Stimulated activated naive CD8-positive, alpha-beta T cell treated with anti-CD3 and anti-CD28 coated beads, Interleukin-15, Interleukin-2, amounts not matched to agents 100 ng/mL and 50 ng/mL, for 24 hours (primary cell): ENCODE data around the gene KCNJ6.

Experiments used
- H3K27ac Mint-ChIP-seq: one replicate; pipeline ENCODE4 v1.8.0; 2021; ENCODE audit warnings: mild to moderate bottlenecking, mixed read lengths
- H3K27me3 Mint-ChIP-seq: one replicate; pipeline ENCODE4 v1.8.0; 2021; ENCODE audit warnings: mixed read lengths
- H3K36me3 Mint-ChIP-seq: one replicate; pipeline ENCODE4 v1.8.0; 2021; ENCODE audit warnings: low read depth, mixed read lengths
- H3K4me1 Mint-ChIP-seq: one replicate; pipeline ENCODE4 v1.8.0; 2021; ENCODE audit warnings: low read depth, mixed read lengths
- H3K4me3 Mint-ChIP-seq: one replicate; pipeline ENCODE4 v1.8.0; 2021; ENCODE audit warnings: mild to moderate bottlenecking, mixed read lengths
- H3K9me3 Mint-ChIP-seq: one replicate; pipeline ENCODE4 v1.8.0; 2021; ENCODE audit warnings: mixed read lengths

KCNJ6 gene, protein sequence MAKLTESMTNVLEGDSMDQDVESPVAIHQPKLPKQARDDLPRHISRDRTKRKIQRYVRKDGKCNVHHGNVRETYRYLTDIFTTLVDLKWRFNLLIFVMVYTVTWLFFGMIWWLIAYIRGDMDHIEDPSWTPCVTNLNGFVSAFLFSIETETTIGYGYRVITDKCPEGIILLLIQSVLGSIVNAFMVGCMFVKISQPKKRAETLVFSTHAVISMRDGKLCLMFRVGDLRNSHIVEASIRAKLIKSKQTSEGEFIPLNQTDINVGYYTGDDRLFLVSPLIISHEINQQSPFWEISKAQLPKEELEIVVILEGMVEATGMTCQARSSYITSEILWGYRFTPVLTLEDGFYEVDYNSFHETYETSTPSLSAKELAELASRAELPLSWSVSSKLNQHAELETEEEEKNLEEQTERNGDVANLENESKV

DNA sequence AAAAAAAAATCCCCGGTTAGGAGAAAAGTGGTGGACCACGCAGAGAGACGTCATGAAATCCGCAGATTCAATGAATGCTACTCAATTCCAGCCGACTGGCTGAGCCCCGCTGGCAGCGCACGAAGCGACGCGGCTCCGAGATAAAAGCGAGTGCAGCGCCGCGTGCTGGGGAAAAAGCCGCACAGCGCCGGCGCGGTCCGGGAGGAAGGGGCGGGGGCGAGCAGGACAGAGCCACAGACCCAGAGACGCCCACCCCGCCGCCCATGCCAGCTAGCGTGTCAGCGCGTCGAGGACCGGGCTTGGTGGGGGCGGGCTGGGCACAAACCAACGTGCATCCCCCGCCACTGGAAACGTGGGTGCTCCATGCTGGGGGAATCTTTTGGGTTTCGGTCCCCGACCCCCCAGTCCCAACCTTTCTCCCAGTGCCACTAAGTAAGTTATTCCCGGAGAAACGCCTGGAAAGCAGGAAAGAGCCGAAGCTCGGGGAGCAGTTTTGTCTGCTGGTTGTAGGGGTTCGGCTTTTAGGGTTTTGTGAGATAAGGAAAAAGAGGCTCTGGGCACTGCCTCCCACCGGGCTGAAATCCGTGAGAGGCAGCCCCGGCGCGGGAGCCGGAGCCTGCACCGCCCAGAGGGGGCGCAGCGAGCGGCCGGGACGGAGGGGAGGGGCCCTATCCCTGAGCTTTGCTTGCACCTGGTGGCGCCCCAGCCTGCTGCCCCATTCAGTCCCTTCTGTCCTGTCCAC is at the start of gene KCNJ6:
Gene KCNJ6, minus strand, starts transcription at position 148 of the 742 bp plus-strand sequence. CDS start 75,775 bp downstream, outside the sequence.
- no peaks in the 10 kb centered on the region for H3K9me3 Mint-ChIP-seq
- H3K36me3 Mint-ChIP-seq: no peaks in the 10 kb centered on the region
- peaks cover 5% of the 10 kb centered on the region for H3K4me1 Mint-ChIP-seq
- H3K27ac Mint-ChIP-seq: no peak within 1 kb of the TSS
- H3K27me3 Mint-ChIP-seq: peaks cover 84% of the 10 kb centered on the region
- H3K4me3 Mint-ChIP-seq: peak within 1 kb of the TSS; percentile 9

DNA sequence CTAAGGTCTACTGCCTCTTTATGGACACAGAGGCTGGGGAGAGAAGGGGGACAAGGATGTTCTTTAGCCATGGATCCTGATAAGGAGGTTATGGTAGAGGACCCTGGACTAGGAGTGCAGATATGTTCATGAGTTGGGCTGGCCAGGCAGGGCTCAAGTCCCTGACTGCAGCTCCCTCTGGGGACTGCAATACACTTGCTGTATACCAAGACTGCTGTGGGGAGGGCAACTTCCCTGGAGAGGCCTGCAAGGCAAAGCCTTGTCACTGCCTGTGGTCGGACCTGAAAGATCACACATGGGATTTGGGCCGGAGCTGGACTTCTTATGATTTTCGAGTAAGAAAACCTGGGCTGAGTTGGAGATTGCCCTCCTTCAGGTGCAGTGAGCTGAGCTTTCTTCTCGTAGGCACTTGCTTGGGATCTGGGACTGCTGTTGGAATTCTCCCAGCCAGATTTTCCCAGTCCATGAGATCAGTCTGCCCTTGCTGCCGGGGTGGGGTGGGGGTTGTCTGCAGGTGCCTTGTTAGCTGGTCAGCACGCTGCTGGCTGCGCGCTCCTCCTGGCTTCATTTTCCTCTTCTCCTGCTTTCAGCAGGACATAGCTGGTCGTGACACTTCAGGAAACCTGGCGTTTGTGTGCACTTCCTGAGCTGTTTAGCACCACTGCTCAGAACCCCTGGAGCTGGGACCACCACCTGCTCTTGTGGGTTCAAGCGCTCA is 49.0 kb upstream of the KCNJ6 start:
- Mint-ChIP-seq H3K4me1 (no peaks in the 10 kb centered on the region), H3K9me3 (no peaks in the 10 kb centered on the region), H3K4me3 (no peak overlapping the region), H3K27ac (no peak overlapping the region), H3K36me3 (no peaks in the 10 kb centered on the region), H3K27me3 (peaks cover 7% of the 10 kb centered on the region)

DNA sequence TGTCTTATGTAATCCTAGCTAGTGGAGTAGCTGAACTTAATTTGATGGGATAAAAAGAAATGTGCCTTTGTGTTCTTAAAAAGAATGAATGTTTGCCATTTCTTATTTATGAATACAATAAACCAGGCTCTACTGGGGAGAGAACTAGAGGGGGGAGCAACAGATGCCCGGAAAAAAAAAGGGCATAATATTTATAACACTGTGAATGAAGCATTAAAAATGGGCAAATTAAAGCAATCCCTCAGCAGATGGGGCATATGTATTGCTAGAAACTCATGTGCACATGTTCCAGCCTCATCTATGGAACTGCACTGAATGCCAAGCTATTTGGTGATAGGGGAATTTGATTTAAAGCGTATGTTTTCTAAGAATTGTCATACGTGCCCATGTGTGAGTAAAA is 42.3 kb upstream of the KCNJ6 start:
- H3K9me3 Mint-ChIP-seq: no peaks in the 10 kb centered on the region
- no peak overlapping the region for H3K4me3 Mint-ChIP-seq
- peaks cover 26% of the 10 kb centered on the region for H3K27me3 Mint-ChIP-seq
- H3K4me1 Mint-ChIP-seq: no peaks in the 10 kb centered on the region
- H3K27ac Mint-ChIP-seq: no peak overlapping the region
- no peaks in the 10 kb centered on the region for H3K36me3 Mint-ChIP-seq

DNA sequence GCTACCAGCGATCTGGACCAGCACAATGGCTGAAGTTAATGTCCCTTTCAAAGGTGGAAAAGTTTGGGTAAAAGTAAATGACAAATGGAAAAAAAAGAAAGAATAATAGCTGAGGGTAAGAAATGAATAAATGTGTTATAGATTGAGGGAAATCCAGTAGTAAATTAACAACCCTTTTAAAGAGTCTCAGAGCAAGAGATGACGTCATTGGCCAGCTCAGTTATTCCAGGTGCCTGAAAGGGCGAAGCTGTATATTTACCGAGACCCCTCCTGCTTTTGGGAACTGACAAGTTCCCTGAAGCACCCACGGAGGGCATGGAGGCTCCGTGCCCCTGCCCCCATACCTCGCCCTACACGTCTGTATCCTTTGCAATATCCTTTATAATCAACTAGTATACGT is 40.5 kb upstream of the KCNJ6 start:
- Mint-ChIP-seq H3K36me3 (no peaks in the 10 kb centered on the region), H3K9me3 (no peaks in the 10 kb centered on the region), H3K27ac (no peak overlapping the region), H3K4me3 (no peak overlapping the region), H3K27me3 (peaks cover 23% of the 10 kb centered on the region), H3K4me1 (no peaks in the 10 kb centered on the region)

DNA sequence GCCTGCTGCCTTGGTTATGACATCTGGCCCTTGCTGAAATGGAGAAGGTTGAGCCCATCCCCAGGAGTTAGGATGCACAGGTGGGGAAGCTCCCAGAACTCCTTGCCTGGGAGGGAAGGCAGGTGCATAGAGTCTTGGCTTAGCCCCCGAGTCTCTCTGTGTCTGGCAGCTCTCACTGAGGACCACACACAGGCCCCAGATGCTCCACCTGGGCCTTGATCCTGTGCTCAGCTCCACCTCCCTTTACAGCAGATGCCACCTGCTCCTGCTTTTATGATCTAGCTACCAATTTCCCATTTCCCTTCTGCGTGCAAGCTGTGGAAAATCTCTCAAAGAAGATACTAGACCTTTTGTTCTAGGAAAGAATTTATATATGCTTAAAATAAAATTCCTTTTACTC is 28.8 kb upstream of the KCNJ6 start:
- no peaks in the 10 kb centered on the region for H3K27me3 Mint-ChIP-seq
- peaks cover 4% of the 10 kb centered on the region for H3K9me3 Mint-ChIP-seq
- no peaks in the 10 kb centered on the region for H3K36me3 Mint-ChIP-seq
- H3K4me1 Mint-ChIP-seq: no peaks in the 10 kb centered on the region
- H3K27ac Mint-ChIP-seq: no peak overlapping the region
- H3K4me3 Mint-ChIP-seq: no peak overlapping the region

DNA sequence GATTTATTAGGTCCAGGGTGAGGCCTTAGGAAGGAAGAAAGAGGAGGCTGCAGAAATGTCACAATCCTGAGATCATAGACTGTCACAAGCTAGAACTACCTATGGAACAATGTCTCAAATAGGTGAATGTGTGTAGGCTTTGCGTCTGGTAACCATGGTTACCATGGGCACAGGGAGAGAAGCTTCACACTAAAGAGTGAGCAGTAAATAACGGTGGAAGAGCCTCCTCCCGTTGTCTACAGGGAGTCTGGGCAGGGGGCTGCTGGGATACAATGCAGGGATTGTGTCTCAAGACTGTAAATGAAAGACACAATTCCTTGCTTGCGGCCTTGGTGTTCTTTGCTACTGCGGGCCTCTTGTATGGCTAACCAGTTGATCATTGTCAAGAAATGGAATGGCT is 28.2 kb upstream of the KCNJ6 start:
- Mint-ChIP-seq H3K4me3 (no peak overlapping the region), H3K9me3 (peaks cover 9% of the 10 kb centered on the region), H3K27ac (no peak overlapping the region), H3K27me3 (peaks cover 5% of the 10 kb centered on the region), H3K36me3 (no peaks in the 10 kb centered on the region), H3K4me1 (no peaks in the 10 kb centered on the region)

DNA sequence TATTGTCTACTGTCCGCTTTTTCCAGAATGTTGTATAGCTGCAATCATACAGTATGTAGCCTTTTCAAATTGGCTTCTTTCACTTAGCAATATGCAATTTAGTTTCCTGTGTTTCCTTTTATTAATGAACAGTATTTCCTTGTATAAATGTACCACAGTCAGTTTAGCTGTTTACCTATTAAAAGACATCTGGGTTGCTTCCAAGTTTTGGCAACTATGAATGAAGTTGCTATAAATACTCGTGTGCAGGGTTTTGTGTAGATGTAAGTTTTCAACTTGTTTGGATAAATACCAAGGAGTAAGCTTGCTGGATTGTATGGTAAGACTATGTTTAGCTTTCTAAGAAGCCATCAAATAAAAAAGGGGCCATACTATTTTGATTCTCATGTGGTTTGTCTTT is 24.4 kb upstream of the KCNJ6 start:
- Mint-ChIP-seq H3K27ac (no peak overlapping the region), H3K4me3 (no peak overlapping the region), H3K4me1 (no peaks in the 10 kb centered on the region), H3K36me3 (no peaks in the 10 kb centered on the region), H3K9me3 (peaks cover 12% of the 10 kb centered on the region), H3K27me3 (peaks cover 5% of the 10 kb centered on the region)

DNA sequence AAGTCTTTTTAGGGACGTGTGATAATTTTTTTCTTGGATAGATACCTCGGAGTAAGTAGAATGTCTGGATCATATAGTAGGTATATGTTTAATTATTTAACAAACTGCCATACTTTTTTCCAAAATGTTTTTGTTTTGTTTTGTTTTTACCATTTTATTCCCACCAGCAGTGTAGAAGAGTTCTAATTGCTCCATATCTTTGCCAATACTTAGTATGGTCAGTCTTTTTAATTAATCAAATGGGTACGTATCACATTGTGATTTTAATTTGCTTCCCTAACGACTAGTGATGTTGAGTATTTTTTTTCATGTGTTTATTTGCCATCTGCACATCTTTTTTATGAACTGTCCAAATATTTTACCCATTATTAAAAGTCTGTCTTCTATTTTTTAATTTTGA is 23.6 kb upstream of the KCNJ6 start:
- Mint-ChIP-seq H3K36me3 (no peaks in the 10 kb centered on the region), H3K27ac (no peak overlapping the region), H3K9me3 (peaks cover 12% of the 10 kb centered on the region), H3K27me3 (peaks cover 10% of the 10 kb centered on the region), H3K4me1 (no peaks in the 10 kb centered on the region), H3K4me3 (no peak overlapping the region)

DNA sequence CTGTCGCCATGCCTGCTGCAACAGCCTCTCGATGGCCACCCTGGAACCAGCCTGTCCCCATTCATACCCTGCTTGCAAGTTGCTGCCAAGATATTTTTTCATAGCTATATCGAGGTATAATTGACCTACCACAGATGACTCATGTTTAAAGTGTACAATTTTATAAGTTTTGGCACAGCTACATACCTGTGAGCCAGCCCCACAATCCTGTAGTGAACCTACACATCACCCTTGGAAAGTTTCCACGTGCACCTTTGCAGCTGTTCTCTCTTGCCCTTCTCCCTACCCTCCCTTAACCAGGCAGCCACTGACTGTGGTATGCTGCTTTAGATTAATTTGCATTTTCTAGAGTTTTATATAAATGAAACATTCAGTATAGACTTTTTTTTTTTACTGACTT is 23.0 kb upstream of the KCNJ6 start:
- Mint-ChIP-seq H3K9me3 (peaks cover 15% of the 10 kb centered on the region), H3K36me3 (no peaks in the 10 kb centered on the region), H3K4me1 (no peaks in the 10 kb centered on the region), H3K27me3 (peaks cover 10% of the 10 kb centered on the region), H3K4me3 (no peak overlapping the region), H3K27ac (no peak overlapping the region)

DNA sequence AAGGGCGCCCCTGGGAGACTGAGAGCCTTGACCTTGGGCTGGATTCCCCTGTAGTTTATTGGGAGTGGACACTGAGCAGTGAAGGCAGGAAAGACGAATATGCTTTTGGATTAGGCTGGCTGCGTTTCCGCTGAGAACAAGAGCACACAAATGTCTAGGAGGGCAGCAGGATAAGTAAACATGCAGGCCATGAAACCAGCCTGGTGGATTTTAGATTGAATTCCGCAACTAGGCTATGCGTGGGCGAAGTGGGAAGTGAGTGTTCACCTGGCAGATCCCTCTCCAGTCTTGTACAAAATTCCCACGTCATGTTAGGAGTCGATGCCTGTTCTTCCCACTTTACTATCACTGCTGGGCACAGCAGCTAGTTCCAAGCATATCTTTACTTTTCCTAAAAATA is 21.4 kb upstream of the KCNJ6 start:
- peaks cover 28% of the 10 kb centered on the region for H3K9me3 Mint-ChIP-seq
- no peaks in the 10 kb centered on the region for H3K36me3 Mint-ChIP-seq
- H3K27ac Mint-ChIP-seq: no peak overlapping the region
- H3K4me3 Mint-ChIP-seq: no peak overlapping the region
- peaks cover 13% of the 10 kb centered on the region for H3K27me3 Mint-ChIP-seq
- no peaks in the 10 kb centered on the region for H3K4me1 Mint-ChIP-seq

DNA sequence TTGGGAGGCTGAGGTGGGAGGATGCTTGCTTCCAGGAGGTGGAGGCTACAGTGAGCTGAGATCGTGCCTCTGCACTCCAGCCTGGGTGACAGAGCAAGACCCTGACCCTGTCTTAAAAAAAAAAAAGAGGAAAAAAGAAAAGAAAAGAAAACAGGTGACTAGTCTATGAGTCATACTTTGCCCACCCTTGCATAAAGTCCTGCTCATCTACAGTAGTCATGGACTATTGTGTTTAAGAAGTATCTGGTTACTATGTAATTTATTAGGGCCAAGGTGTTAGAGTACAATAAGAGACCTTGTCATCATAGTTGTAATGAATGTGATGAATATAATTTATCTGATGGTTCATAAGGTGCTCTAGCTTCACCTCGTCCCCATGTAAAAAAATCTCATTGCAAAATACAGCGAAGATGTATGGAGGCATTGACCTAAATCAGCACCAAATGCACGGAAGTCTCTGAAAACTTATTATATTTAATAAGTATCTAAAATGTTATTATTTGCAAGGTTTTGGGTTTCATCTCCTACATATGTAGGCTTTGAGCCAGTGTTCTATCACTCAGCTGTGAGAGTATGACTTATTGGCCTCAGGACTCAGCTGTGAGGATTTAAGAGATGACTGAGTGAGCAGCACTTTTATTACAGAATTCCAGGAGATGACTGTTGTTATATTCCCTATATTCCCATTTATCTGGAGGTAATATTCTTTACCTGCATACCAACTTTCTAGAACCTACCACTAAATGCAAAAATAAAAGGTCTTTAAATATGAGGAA is 19.9 kb upstream of the KCNJ6 start:
- H3K4me1 Mint-ChIP-seq: no peaks in the 10 kb centered on the region
- peaks cover 32% of the 10 kb centered on the region for H3K9me3 Mint-ChIP-seq
- H3K27me3 Mint-ChIP-seq: peaks cover 13% of the 10 kb centered on the region
- no peaks in the 10 kb centered on the region for H3K36me3 Mint-ChIP-seq
- H3K27ac Mint-ChIP-seq: no peak overlapping the region
- H3K4me3 Mint-ChIP-seq: no peak overlapping the region

DNA sequence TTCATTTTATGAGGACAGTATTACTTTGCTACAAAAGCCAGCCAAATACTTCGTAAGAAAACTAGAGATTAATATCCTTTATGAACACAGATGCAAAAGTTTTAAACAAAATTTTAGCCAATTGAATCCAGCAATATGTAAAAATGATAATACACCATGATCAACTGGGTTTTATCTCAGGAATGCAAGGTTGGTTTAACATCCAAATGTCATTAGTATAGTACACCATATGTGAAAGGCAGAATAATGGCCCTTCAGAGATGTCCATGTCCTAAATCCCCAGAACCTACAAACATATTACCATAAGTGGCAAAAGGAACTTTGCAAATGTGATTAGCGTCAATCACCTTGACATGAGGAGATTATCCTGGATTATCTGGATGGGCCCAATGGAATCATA is 16.7 kb upstream of the KCNJ6 start:
- Mint-ChIP-seq H3K27me3 (peaks cover 14% of the 10 kb centered on the region), H3K4me3 (no peak overlapping the region), H3K9me3 (peaks cover 20% of the 10 kb centered on the region), H3K27ac (no peak overlapping the region), H3K4me1 (no peaks in the 10 kb centered on the region), H3K36me3 (no peaks in the 10 kb centered on the region)

DNA sequence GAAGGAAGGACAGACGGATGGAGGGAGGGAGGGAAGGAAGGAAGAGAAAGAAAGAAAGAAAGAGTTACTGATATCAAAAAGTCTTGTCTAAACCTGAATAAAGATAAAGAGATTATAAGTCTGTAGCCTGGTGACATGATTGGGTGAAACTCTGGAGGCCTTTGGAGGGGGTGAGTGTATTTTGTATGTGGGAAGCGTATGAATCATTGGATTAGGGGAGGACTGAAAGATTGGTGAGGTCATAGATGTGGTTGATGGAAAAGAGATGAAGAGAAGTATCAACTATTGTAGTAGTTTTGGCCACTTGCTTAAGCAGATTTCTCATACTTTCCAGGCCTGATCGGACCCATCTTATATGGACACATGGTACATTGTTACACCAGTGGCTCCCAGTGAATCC is 11.5 kb upstream of the KCNJ6 start:
- Mint-ChIP-seq H3K36me3 (no peaks in the 10 kb centered on the region), H3K27ac (no peak overlapping the region), H3K27me3 (peaks cover 29% of the 10 kb centered on the region), H3K4me1 (no peaks in the 10 kb centered on the region), H3K9me3 (peaks cover 8% of the 10 kb centered on the region), H3K4me3 (no peak overlapping the region)

DNA sequence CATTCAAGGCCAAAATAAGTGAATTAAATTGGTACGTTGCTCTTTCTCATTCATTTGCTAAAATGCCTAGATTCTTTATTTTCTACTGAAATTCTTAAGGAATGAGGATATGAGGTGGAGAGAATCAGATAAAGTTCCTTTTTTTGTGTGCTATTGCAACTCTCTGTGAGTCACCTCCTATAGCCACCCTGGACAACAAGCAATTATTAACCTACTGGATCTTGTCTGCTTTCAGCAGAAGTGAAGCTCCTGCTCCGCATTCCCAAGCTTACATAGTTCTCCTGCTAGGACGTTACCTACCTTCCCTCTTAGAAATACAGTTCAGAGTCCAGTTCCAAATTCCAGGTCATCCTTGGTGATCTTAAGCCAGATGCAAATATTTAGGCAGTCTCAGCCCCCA is 4.8 kb upstream of the KCNJ6 start:
- Mint-ChIP-seq H3K4me1 (no peaks in the 10 kb centered on the region), H3K4me3 (no peak overlapping the region), H3K36me3 (no peaks in the 10 kb centered on the region), H3K27ac (no peak overlapping the region), H3K27me3 (peaks cover 58% of the 10 kb centered on the region), H3K9me3 (no peaks in the 10 kb centered on the region)
